Nephron (organoid): Measurements from ENCODE around the gene TMCC2.

ENCODE experiments used
- H3K27ac Mint-ChIP-seq, 3 experiments: 2 replicates each; pipeline ENCODE4 v1.8.0; 2020; ENCODE audit warnings: mixed read lengths in 3 of 3, mild to moderate bottlenecking in 2 of 3, moderate library complexity in 1 of 3
- H3K27me3 Mint-ChIP-seq: 2 replicates; pipeline ENCODE4 v1.8.0; 2021; ENCODE audit warnings: low read depth, mild to moderate bottlenecking, moderate library complexity, mixed read lengths
- H3K36me3 Mint-ChIP-seq: 2 replicates; pipeline ENCODE4 v1.8.0; 2020; ENCODE audit warnings: low read depth, mixed read lengths
- H3K4me1 Mint-ChIP-seq: 2 replicates; pipeline ENCODE4 v1.8.0; 2020; ENCODE audit warnings: mixed read lengths
- H3K4me3 Mint-ChIP-seq, 3 experiments: 2 replicates each; pipeline ENCODE4 v1.8.0; 2020; ENCODE audit warnings: mild to moderate bottlenecking in 3 of 3, mixed read lengths in 3 of 3, moderate library complexity in 2 of 3
- H3K9me3 Mint-ChIP-seq: 2 replicates; pipeline ENCODE4 v1.8.0; 2020; ENCODE audit warnings: mixed read lengths
- TF ChIP-seq, protein P1 (sequence below), 3 experiments: fragments of 200-600 bp; sonication (generic); IDR thresholded peaks; one replicate each; pipeline ENCODE4 v1.5.0; 2021; ENCODE audit warnings: antibody characterized with exemption in 3 of 3; ENCODE audit not compliant: unreplicated experiment in 3 of 3

Gene TMCC2

DNA sequence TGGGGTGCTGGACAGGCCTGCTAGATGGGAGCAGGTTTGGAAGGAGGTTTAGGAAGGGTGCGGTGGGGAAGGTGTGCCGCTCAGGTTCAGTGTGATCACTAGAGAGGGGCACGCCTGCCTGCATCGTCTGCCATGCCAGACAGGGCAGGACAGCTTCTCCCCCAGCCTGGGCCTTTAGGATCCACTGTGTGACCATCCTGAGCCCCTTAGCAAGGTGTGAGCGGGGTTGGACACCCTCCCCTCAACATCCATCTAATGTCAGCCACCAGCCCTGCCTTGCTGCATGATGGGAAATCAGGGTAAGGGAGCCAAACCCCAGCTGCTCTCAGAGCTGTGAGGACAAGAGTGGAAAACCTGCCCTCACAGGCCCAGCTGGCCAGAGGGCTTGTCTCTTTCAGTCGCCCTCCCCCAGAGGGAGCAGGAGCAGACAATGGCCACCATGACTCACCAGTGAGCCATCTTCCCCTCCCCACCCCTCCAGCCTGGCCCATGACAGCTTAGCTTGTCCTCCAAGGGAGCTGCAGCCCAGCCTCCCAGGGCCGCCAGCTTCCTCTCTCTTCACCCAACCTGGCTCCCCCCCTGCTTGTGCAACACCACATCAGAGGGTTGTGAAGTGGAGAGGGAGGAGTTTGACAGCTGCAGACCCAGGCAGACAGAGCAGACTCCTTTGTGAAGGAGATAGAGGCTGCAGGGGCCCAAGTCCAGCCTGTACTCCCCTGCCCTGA lies 56.8 kb downstream of the TMCC2 start:
- TF ChIP-seq, protein P1, sequence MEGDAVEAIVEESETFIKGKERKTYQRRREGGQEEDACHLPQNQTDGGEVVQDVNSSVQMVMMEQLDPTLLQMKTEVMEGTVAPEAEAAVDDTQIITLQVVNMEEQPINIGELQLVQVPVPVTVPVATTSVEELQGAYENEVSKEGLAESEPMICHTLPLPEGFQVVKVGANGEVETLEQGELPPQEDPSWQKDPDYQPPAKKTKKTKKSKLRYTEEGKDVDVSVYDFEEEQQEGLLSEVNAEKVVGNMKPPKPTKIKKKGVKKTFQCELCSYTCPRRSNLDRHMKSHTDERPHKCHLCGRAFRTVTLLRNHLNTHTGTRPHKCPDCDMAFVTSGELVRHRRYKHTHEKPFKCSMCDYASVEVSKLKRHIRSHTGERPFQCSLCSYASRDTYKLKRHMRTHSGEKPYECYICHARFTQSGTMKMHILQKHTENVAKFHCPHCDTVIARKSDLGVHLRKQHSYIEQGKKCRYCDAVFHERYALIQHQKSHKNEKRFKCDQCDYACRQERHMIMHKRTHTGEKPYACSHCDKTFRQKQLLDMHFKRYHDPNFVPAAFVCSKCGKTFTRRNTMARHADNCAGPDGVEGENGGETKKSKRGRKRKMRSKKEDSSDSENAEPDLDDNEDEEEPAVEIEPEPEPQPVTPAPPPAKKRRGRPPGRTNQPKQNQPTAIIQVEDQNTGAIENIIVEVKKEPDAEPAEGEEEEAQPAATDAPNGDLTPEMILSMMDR (IDR thresholded peaks at IDR 0.05; ENCODE audit: unreplicated experiment in 3 of 3) = no peak
- Mint-ChIP-seq H3K27ac (peak overlapping the region; percentile 54 to 71 (median 59)), H3K27me3 (peaks cover 17% of the 10 kb centered on the region), H3K9me3 (no peaks in the 10 kb centered on the region), H3K4me1 (peaks cover 41% of the 10 kb centered on the region), H3K36me3 (no peaks in the 10 kb centered on the region), H3K4me3 (no peak overlapping the region)

DNA sequence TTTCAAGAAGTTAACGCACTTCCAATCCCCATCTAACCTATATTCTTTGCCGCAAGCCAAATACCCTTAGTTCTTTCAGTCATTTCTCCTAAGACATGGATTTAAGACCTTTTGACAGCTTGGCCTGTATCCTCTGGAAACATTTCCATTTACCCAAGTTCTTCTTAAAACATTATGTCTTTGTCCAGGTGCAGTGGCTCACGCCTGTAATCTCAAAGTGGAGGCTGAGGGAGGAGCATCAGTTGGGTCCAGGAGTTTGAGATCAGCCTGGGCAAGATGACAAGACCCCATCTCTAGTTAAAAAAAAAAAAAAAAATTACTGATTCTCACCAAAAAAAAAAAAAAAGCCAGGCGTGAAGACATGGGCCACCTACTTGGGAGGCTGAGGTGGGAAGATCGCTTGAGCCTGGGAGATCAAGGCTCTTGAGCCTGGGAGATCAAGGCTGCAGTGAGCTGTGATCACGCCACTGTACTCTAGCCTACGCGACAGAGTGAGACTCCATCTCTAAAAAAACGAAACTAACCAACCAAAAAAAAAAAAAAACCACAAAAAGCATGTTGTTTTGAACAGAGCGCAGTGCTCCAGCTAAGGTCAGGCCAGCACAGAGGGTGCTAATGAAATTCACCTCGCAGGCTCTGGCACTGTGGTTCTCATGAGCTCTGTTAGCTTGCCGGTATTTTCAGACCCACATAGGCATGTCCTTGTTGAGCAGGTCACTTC lies 57.8 kb downstream of the TMCC2 start:
- H3K9me3 Mint-ChIP-seq = no peaks in the 10 kb centered on the region

DNA sequence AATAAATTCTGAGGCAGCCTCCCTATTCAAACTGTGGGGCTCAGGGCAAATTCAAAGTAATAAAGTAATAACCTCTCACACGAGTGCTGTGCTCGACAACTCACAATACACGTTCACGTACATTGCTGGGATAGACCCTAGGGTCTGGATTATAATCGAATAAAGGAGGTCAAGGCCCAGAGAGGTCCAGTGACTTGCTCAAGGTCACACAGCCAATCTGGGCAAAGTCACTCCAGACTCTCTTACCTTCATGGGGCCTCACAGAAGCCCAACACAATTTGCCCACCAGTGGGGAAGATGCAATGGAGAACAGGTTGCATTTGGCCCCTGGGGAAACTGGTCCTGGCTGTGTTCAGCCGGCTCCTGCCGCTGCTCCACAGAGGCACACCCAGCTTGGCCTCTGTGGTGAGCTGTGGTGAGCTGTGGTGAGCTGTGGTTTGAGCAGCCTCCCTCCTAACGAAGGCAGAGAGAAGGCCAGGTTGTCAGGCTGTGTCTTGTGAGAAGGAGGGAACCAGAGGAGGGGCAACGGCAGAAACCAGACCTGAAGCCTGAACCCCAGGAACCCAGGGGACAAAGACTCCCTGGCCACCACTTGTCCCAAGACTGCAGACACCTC lies 58.7 kb downstream of the TMCC2 start:
- Mint-ChIP-seq H3K4me3 (no peak overlapping the region), H3K4me1 (peaks cover 41% of the 10 kb centered on the region), H3K36me3 (no peaks in the 10 kb centered on the region), H3K27ac (peak overlapping the region in 2 of 3 experiments; percentile 59 to 71), H3K9me3 (no peaks in the 10 kb centered on the region), H3K27me3 (peaks cover 15% of the 10 kb centered on the region)
- TF ChIP-seq, protein P1 (IDR thresholded peaks at IDR 0.05; ENCODE audit: unreplicated experiment in 3 of 3) = no peak

More for the DNA sequence above, 57.8 kb downstream of the TMCC2 start:
- H3K4me1 Mint-ChIP-seq = peaks cover 41% of the 10 kb centered on the region
- peak overlapping the region; percentile 54 to 71 (median 59) for H3K27ac Mint-ChIP-seq
- TF ChIP-seq, protein P1 (IDR thresholded peaks at IDR 0.05; ENCODE audit: unreplicated experiment in 3 of 3) = no peak
- peaks cover 15% of the 10 kb centered on the region for H3K27me3 Mint-ChIP-seq
- no peak overlapping the region for H3K4me3 Mint-ChIP-seq
- H3K36me3 Mint-ChIP-seq = no peaks in the 10 kb centered on the region

DNA sequence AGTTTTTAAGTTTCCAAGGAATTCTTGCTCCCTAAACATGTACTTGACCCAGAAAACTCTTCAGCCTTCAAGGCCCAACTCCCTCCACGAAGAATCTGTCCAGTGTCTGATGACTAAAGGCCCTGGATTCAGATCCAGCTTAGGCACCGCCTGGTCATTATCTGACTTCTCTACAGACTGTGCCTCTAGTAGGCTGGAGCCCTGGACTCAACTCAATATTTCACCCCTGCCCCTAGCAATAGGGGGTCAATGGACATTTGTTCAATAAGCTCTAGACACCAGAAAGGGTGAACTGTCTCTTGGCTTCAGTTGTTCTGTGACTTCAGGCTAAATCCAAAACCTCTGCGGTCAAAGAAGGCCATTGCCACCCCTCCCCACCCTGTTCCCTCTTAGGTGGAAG lies 59.3 kb downstream of the TMCC2 start:
- no peaks in the 10 kb centered on the region for H3K9me3 Mint-ChIP-seq
- no peaks in the 10 kb centered on the region for H3K36me3 Mint-ChIP-seq
- H3K27me3 Mint-ChIP-seq = peaks cover 15% of the 10 kb centered on the region
- no peak overlapping the region for H3K4me3 Mint-ChIP-seq
- peak overlapping the region in 1 of 3 experiments; percentile 6 for H3K27ac Mint-ChIP-seq
- TF ChIP-seq, protein P1 (IDR thresholded peaks at IDR 0.05; ENCODE audit: unreplicated experiment in 3 of 3) = no peak
- peaks cover 41% of the 10 kb centered on the region for H3K4me1 Mint-ChIP-seq

DNA sequence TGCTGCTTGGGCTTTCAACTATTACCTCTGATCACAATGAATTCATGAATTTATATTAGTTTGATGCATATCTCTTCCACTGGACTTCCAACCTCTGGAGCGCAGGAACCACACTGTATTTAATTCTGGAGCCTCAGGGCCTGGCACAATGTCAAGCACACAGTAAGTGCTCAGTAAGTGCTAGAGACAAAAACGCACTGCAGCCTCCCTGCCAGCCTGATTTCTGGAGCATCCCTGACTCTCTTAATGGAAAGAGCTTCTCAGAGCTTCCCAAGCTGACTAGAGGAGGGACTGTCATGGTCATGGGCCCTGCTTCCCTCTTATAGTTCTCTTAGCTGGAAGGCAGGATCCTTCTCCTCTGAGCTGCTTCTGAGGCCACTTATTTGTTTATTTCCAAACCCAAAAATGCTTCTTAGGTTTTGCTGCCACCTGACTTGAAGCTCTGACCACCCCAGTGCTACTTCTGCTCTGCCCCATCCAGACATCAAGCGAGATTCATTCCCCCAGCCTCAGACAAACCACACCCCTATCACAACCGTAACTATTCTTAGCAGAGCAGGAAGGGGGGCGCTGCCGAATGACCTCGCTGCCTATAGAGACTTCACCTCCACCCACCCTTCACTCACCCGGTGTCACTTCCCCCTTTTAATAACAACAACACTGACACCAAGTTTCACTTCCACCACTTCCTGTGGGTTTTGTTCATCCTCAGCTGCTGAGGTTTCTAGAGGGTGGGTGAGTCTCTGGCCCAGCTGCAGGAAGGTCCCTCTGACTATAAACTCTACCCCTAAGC lies 60.2 kb downstream of the TMCC2 start:
- Mint-ChIP-seq H3K4me3 (no peak overlapping the region), H3K27me3 (peaks cover 7% of the 10 kb centered on the region), H3K27ac (peak overlapping the region; percentile 25 to 54 (median 47)), H3K9me3 (no peaks in the 10 kb centered on the region), H3K4me1 (peaks cover 36% of the 10 kb centered on the region), H3K36me3 (no peaks in the 10 kb centered on the region)
- TF ChIP-seq, protein P1 (IDR thresholded peaks at IDR 0.05; ENCODE audit: unreplicated experiment in 3 of 3) = no peak
